CD14-positive monocyte (primary cell): Measurements from ENCODE around the gene PRKCA. TPM values are rescaled to one million over a fixed set of nuclear protein-coding genes. Genes with fewer than 3 reads are reported as not detected.

Experiments
- DNase-seq, 3 donors: peaks; one replicate each; pipeline ENCODE4 v3.0.0-alpha.2; 2011 to 2022
- H2AFZ ChIP-seq: 2 replicates; pipeline ENCODE4 v1.6.0; 2012; ENCODE audit warnings: mild to moderate bottlenecking, low read depth, low read length, inconsistent platforms; ENCODE audit not compliant: insufficient read depth, poor library complexity, severe bottlenecking
- H3K27ac ChIP-seq, 2 donors: 1 replicate in 1 of 2; 2 replicates in 1 of 2; pipeline ENCODE4 v1.5.1; 2012 to 2013; ENCODE audit warnings: low read length in 2 of 2, control low read depth in 1 of 2, inconsistent platforms in 1 of 2, low read depth in 1 of 2, mild to moderate bottlenecking in 1 of 2
- H3K27me3 ChIP-seq, 2 donors: one replicate each; pipeline versions ENCODE4 v1.6.0 to v1.6.1; 2011 to 2013; ENCODE audit warnings: low read length in 2 of 2; ENCODE audit not compliant: control insufficient read depth in 2 of 2, insufficient read depth in 2 of 2
- H3K36me3 ChIP-seq, 2 donors: replicated peaks in 1 of 2; 1 replicate in 1 of 2; 2 replicates in 1 of 2; pipeline versions ENCODE4 v1.5.1 to v1.6.1; 2012 to 2013; ENCODE audit warnings: low read length in 2 of 2, control low read depth in 1 of 2, inconsistent platforms in 1 of 2, mild to moderate bottlenecking in 1 of 2; ENCODE audit not compliant: insufficient read depth in 2 of 2, control insufficient read depth in 1 of 2
- H3K4me1 ChIP-seq, 2 donors: 1 replicate in 1 of 2; 2 replicates in 1 of 2; pipeline versions ENCODE4 v1.5.1 to v1.6.1; 2012 to 2013; ENCODE audit warnings: low read length in 2 of 2, control low read depth in 1 of 2, inconsistent platforms in 1 of 2, mild to moderate bottlenecking in 1 of 2, moderate library complexity in 1 of 2; ENCODE audit not compliant: insufficient read depth in 2 of 2, control insufficient read depth in 1 of 2
- H3K4me2 ChIP-seq: replicated peaks from 2 replicates; pipeline ENCODE3; 2012; ENCODE audit warnings: low read length, moderate library complexity, mild to moderate bottlenecking; ENCODE audit not compliant: poor library complexity, severe bottlenecking; ENCODE audit errors: extremely low read depth
- H3K4me3 ChIP-seq, 3 experiments: fragments of 200-600 bp in 1 of 3; sonication (generic) in 1 of 3; replicated peaks in 1 of 3; 1 replicate in 2 of 3; 2 replicates in 1 of 3; pipeline ENCODE4 v1.5.1; 2011 to 2013; ENCODE audit warnings: low read length in 3 of 3, mild to moderate bottlenecking in 3 of 3, control low read depth in 2 of 3, low read depth in 2 of 3, inconsistent platforms in 1 of 3, moderate library complexity in 1 of 3
- H3K79me2 ChIP-seq: 2 replicates; pipeline ENCODE4 v1.6.0; 2012; ENCODE audit warnings: mild to moderate bottlenecking, control low read depth, inconsistent platforms, low read length, moderate library complexity; ENCODE audit not compliant: insufficient read depth
- H3K9ac ChIP-seq: 2 replicates; pipeline ENCODE4 v1.6.0; 2017; ENCODE audit warnings: low read length, mild to moderate bottlenecking; ENCODE audit not compliant: insufficient read depth, poor library complexity, severe bottlenecking
- H3K9me3 ChIP-seq, 2 donors: replicated peaks in 1 of 2; 1 replicate in 1 of 2; 2 replicates in 1 of 2; pipeline versions ENCODE4 v1.5.1 to v1.6.1; 2012 to 2013; ENCODE audit warnings: low read length in 2 of 2, control low read depth in 1 of 2; ENCODE audit not compliant: control insufficient read depth in 1 of 2, insufficient read depth in 1 of 2
- H4K20me1 ChIP-seq: 2 replicates; pipeline ENCODE4 v1.6.0; 2012; ENCODE audit warnings: mild to moderate bottlenecking, low read length, control low read depth, moderate library complexity; ENCODE audit not compliant: insufficient read depth
- H3K27ac Mint-ChIP-seq, 7 donors: one replicate each; pipeline ENCODE4 v1.8.0; 2020; ENCODE audit warnings: mild to moderate bottlenecking in 7 of 7, mixed read lengths in 7 of 7, moderate library complexity in 6 of 7, inconsistent platforms in 2 of 7
- H3K27me3 Mint-ChIP-seq, 3 donors: one replicate each; pipeline ENCODE4 v1.8.0; 2021 to 2022; ENCODE audit warnings: low read depth in 3 of 3, mild to moderate bottlenecking in 3 of 3, mixed read lengths in 3 of 3, moderate library complexity in 3 of 3, inconsistent platforms in 1 of 3
- H3K36me3 Mint-ChIP-seq, 2 donors: one replicate each; pipeline ENCODE4 v1.8.0; 2020; ENCODE audit warnings: mixed read lengths in 2 of 2, inconsistent platforms in 1 of 2, mild to moderate bottlenecking in 1 of 2
- H3K4me1 Mint-ChIP-seq: one replicate; pipeline ENCODE4 v1.8.0; 2020; ENCODE audit warnings: mild to moderate bottlenecking, mixed read lengths
- H3K4me3 Mint-ChIP-seq, 2 donors: one replicate each; pipeline ENCODE4 v1.8.0; 2020; ENCODE audit warnings: mild to moderate bottlenecking in 2 of 2, mixed read lengths in 2 of 2, moderate library complexity in 1 of 2
- H3K9me3 Mint-ChIP-seq, 7 donors: one replicate each; pipeline ENCODE4 v1.8.0; 2020 to 2022; ENCODE audit warnings: mixed read lengths in 7 of 7, mild to moderate bottlenecking in 6 of 7, moderate library complexity in 6 of 7, inconsistent platforms in 2 of 7
- CTCF ChIP-seq: fragments of 200-600 bp; IDR thresholded peaks from one replicate; pipeline ENCODE4 v1.8.0; 2022; ENCODE audit warnings: antibody characterized with exemption, mild to moderate bottlenecking
- WGBS: methylation state at CpG from one replicate; pipeline ENCODE4 v1.1.5; 2013; ENCODE audit warnings: missing lambda C conversion rate; ENCODE audit not compliant: insufficient coverage; 5-methylcytosine and 5-hydroxymethylcytosine counted together
- intact Hi-C, 2 donors: fragments of 100-400 bp; cut with micrococcal nuclease; formaldehyde crosslinking; loops; one replicate each; pipeline versions ENCODE4 v1.15.0 to v1.15.1; 2023
- polyA plus RNA-seq, 3 donors: library from polyadenylated mRNA; depleted of rRNA in 1 of 3; unstranded in 2 of 3; stranded (reverse) in 1 of 3; fragments of 300-500 nt in 2 of 3; fragments of >200 nt in 1 of 3; fragmentation: Illumina TruSeq in 2 of 3; gene quantifications; 1 replicate in 2 of 3; 2 replicates in 1 of 3; pipeline ENCODE4 v1.2.3, GENCODE V29; 2012 to 2021

Gene PRKCA
- polyA plus RNA-seq, 3 donors = 0.22 to 7.1 (median 0.30) TPM

GRCh38 chr17:66465701-66466100 lies 163.3 kb downstream of the PRKCA start:
- TF ChIP-seq CTCF = no peak

GRCh38 chr17:66466106-66466820 lies 163.8 kb downstream of the PRKCA start:
- Histone ChIP-seq H3K9ac (no peak overlapping the region), H3K4me3 (peak overlapping the region in 1 of 3 experiments; percentile 69), H3K36me3 (no peaks in the 10 kb centered on the region), H3K9me3 (no peaks in the 10 kb centered on the region), H2AFZ (no peak overlapping the region), H4K20me1 (no peaks in the 10 kb centered on the region), H3K4me2 (peak overlapping the region; percentile 73), H3K27ac (peak overlapping the region; percentile 41 to 79), H3K79me2 (peaks cover 66% of the 10 kb centered on the region), H3K4me1 (peaks cover 83 to 90% of the 10 kb centered on the region in 2 donors), H3K27me3 (no peaks in the 10 kb centered on the region)
- DNase-seq = no peak
- peak overlapping the region in 1 of 2 donors; percentile 60 for H3K4me3 Mint-ChIP-seq
- no peak for TF ChIP-seq CTCF
- peaks cover 0 to 1% (median 0%) of the 10 kb centered on the region in 7 donors for H3K9me3 Mint-ChIP-seq
- 41% methylated on average over 5 of the region's 11 CpGs for whole genome bisulfite sequencing
- no peaks in the 10 kb centered on the region for H3K36me3 Mint-ChIP-seq
- H3K27ac Mint-ChIP-seq = peak overlapping the region; percentile 70 to 92 (median 88)
- H3K27me3 Mint-ChIP-seq = no peaks in the 10 kb centered on the region
- H3K4me1 Mint-ChIP-seq = peaks cover 84% of the 10 kb centered on the region
- intact Hi-C loops = loop anchor here (5.0 kb wide), 1 partner anchor 34 kb away; no protein-coding TSS in a partner anchor

More at GRCh38 chr17:66465701-66466100, 163.3 kb downstream of the PRKCA start:
- H3K4me1 ChIP-seq = peaks cover 84 to 90% of the 10 kb centered on the region in 2 donors
- no peaks in the 10 kb centered on the region for H3K27me3 ChIP-seq
- Mint-ChIP-seq H3K36me3 (no peaks in the 10 kb centered on the region), H3K4me3 (no peak overlapping the region), H3K27me3 (no peaks in the 10 kb centered on the region), H3K4me1 (peaks cover 84% of the 10 kb centered on the region), H3K27ac (peak overlapping the region in 4 of 7 donors; percentile 11 to 88 (median 79)), H3K9me3 (peaks cover 0 to 1% (median 0%) of the 10 kb centered on the region in 7 donors)
- intact Hi-C loops = loop anchor here (5.0 kb wide), 1 partner anchor 33 kb away; no protein-coding TSS in a partner anchor
- H3K4me3 ChIP-seq = peak overlapping the region in 1 of 3 experiments; percentile 69
- peaks cover 65% of the 10 kb centered on the region for H3K79me2 ChIP-seq
- no peak overlapping the region for H2AFZ ChIP-seq
- H3K9ac ChIP-seq = no peak overlapping the region
- no peaks in the 10 kb centered on the region for H3K9me3 ChIP-seq
- no peak overlapping the region for H3K4me2 ChIP-seq
- H4K20me1 ChIP-seq = no peaks in the 10 kb centered on the region
- WGBS = no CpG with 5 or more reads among the region's 1 CpG
- no peak for DNase-seq
- peak overlapping the region in 1 of 2 donors; percentile 79 for H3K27ac ChIP-seq
- no peaks in the 10 kb centered on the region for H3K36me3 ChIP-seq
